Hypothalamus (tissue), 51 donors: ENCODE data around the gene CSF1.

ENCODE experiments used
- DNase-seq, 51 donors: peaks; one replicate each; lab custom pipeline; 2025; lab: John Stamatoyannopoulos, UW

Gene CSF1

DNA sequence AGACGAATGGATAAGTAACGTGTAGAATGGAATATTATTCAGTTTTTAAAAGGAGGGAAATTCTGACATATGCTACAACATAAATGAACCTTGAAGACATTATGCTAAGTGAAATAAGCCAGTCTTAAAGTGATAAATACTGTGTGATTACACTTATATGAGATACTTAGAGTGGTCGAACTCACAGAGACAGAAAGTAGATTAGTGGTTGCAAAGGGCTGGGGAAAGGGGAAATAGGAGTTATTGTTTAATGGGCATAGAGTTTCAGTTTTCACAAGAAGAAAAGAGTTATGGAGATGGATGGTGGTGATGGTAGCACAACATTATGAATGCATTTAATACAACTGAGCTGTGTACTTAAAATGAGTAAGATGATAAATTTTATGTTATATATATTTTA, 59.3 kb downstream of the CSF1 start:
- no peak for DNase-seq

DNA sequence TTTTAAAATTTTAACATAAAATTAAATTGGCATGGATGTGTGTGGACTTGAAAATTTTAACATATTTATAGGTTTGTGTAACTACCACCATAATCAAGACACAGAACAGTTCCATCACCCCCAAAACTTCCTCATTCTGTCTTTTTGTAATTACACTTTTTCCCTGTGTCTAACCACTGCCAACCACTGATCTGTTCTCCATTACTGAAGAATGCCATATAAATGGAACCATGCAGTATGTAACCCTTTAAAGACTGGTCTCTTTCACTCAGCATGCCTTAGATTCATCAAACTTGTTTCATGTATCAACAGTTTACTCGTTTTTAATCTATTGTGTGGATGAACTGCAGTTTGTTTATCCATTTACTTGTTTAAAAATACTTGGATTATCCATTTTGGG, 60.9 kb downstream of the CSF1 start:
- DNase-seq: no peak

DNA sequence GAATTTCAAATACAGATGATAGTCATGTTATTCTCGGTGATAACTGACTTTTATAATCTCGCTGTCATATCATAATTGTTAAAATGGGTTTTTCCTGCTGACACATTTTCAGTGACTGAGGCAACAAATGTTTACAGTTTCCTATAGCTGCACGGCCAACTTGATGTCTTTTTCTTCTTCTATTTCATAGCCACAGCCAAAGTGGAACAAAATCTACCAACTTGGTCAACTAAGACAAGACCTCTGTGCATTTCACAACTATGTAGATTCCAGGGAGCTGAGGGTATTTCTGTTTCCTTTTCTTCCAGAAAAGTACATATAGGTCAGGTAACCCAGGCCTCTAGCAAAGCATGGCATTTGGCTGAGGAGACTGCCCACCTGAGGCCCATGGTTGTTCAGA, 63.5 kb downstream of the CSF1 start:
- no peak for DNase-seq

DNA sequence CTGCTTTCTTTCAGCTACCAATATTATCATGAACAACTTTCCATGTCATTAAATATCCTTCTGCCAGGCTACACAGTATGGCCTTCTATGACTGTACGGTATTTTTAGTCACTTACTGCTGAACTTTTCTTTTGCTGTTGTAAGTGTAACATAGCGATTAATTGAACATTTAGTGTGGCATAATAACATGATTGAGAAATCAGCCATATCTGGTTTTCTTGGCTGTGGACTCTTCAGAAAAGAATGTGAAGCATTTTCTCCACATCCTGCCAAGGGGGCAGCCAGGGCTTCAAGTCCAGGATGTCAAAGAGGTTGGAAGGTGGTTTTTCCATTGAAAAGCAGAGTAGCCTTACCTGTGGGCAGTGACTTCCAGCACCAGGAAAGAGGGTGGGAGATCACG, 65.1 kb downstream of the CSF1 start:
- no peak for DNase-seq

DNA sequence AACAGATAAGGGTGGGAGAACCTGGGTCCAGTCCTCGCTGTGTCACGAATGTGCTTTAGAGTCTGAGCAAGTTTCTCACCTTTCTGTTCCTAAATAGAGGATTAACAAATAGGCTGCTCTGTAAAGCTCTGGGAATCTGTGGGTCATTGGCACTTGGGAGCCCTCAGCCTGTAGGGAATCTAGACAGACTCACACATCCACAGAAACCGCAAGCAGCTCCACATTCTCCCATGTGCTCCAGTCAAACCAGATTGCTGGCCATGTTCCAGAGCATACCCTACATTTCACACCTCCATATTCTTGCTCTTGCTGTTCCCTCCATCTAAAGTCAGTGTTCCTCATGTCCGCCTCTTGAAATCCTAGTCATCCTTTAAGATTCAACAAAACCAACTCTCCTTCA, 66.1 kb downstream of the CSF1 start:
- no peak for DNase-seq

DNA sequence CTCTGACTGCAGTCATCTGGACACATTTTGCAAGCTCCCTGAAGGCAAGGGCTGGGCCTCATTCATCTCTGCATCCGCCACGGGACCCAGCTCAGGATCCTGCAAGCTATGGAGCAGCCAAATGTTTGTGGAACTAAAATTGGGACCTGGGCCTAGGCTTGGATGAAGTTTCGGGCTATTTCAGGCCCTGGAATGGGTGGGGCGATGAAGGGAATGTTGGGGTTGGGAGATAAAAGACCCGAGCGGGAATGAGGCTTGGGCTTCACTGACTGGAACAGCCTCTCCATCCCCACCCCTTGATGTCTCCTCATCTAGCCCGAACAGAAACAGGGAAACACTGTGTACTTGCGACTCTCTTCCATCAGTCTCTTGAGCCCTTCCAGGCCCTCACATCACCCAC, 66.6 kb downstream of the CSF1 start:
- no peak for DNase-seq

DNA sequence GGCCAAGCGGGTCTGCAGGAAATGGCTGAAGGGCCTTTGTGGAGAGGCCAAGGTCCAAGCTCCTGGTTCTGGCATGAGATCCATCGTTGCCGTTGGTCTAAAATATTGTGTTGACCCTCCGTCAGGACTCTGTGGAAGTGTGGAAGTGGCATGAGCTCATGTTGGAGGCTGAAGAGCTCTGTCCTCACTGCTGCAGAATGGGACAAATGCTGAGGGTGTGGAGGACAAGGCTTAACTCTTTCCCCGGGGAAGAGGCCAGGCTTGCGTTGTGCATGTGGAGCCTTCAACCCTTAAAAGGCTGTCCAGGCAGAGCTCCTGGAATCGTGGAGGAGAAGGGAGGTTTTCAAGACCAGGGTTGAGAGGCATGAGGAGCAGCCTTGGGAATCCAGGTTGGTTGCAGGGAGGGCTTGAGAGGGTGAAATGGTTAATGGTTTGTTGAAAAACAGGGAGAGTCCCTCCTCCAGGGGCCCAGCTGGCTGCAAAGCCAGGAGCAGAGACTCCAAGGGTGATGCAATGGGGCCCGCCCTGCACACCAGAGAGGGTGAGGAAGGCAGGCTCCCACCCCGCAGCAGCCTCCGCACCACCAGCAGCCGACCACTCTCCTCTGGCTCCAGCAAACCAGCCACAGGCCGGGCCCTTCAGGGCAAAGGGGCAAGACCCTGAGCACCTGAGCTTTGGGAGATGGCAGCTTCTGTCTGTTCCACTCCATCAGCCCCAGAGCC, 67.2 kb downstream of the CSF1 start:
- DNase-seq: no peak

DNA sequence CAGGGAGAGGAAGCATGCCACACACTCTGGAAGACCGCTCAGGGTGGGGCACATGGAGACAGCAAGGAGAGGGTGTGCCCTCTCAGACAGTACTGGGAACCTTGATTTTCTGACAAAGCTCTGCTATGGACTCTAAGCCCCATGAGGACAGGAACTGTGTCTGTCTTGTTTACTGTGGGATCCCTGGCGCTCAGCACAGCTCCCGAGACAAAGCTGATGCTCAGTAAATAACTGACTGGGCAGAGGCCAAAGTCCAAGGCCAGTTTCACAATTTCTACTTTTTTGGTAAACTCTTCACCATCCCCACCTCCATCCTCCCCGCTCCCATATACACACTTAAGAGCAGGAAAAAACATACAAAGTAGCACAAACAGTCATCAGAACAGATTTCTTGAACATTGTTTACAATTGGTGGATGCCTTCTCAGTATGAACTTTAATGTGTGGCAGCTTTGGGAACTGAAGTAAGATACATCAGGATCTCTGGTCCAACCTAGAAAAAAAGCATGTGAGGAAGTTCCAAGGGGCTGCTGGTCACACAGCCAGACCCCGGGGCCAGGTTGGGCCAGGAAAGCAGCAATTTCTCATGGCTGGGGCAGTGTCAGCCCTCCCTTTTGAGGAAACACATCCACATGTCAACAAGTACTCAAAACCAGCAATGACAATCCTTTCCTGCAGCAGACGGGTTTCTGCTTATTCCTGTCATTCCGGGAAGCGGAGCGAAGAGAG, 68.3 kb downstream of the CSF1 start:
- no peak for DNase-seq

DNA sequence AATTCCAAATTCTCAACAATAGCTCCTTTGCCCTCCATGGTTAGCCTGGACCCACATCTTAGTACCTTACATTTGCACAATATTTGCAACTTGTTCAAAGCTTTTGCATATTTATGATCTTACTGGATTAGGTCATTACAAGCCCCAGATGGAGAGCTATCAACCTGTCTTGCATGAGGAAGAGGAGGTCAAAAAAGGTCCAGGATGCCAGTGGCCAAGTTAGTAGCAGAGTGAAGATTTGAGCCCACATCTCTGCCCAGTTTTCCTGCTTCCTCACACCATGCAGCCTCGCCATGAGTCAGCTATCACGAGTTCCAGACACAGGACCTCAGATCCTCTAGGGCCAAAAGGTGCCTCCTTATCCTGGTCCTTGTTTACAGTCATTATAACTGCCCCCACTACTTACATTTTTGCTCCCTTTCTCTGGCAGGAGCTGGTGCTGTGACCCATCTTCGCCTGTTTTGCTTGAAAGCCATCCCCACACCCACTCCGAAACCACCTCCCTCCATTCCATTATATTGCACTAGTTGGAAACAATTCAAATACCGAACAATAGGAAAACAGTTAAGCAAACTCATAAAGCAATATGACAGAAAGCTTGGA, 68.9 kb downstream of the CSF1 start:
- DNase-seq: no peak
